Measurements from ENCODE around the gene SURF1. TPM values are rescaled to one million over a fixed set of nuclear protein-coding genes. Genes with fewer than 3 reads are reported as not detected.
"Not testable (repeated sequence)": the region's sequence is repeated elsewhere in the genome, so short reads cannot be mapped to it uniquely, and the experiment has no call there.

Gene SURF1
- total and polyA plus RNA-seq, 7 donors = 27.7 to 127 (median 54.9) TPM

- Histone ChIP-seq H3K36me3 (ENCODE audit: insufficient read depth in 1 of 2, low read depth in 1 of 2) (peaks cover 0 to 15% of the 10 kb centered on the region in 2 donors), H3K27me3 (ENCODE audit: insufficient read depth in 3 of 3, low read length in 2 of 3) (peaks cover 0 to 24% (median 8%) of the 10 kb centered on the region in 3 donors), H3K4me1 (no peaks in the 10 kb centered on the region), H3K4me3 (no peak overlapping the region), H3K27ac (no peak overlapping the region), H3K9me3 (no peaks in the 10 kb centered on the region)
- no peak for ATAC-seq
- DNase-seq = no peak
- intact Hi-C loops (cut with DNase I) = no loop called here
- WGBS, 3 donors = 47 to 55% (median 49%) methylated on average over 9 of the region's 9 CpGs
- TF ChIP-seq CTCF (IDR thresholded peaks at IDR 0.05) = no peak
These were observed 41.6 kb upstream of the SURF1 start for GRCh38 chr9:133397895-133398294.

GRCh38 chr9:133397370-133397769 lies 41.1 kb upstream of the SURF1 start:
- Histone ChIP-seq H3K9me3 (no peaks in the 10 kb centered on the region), H3K27ac (no peak overlapping the region), H3K27me3 (ENCODE audit: insufficient read depth in 3 of 3, low read length in 2 of 3) (peaks cover 0 to 24% (median 8%) of the 10 kb centered on the region in 3 donors), H3K4me1 (no peaks in the 10 kb centered on the region), H3K36me3 (ENCODE audit: insufficient read depth in 1 of 2, low read depth in 1 of 2) (peaks cover 0 to 11% of the 10 kb centered on the region in 2 donors), H3K4me3 (no peak overlapping the region)
- intact Hi-C loops (cut with DNase I) = no loop called here
- ATAC-seq (peak in 1 of 4 donors; percentile 17), DNase-seq (no peak)
- no peak for TF ChIP-seq CTCF (IDR thresholded peaks at IDR 0.05)
- 72 to 77% (median 72%) methylated on average over 6 of the region's 6 CpGs for WGBS, 3 donors

GRCh38 chr9:133396952-133397351 lies 40.7 kb upstream of the SURF1 start:
- peak in 1 of 4 donors; percentile 36 for ATAC-seq
- intact Hi-C loops (cut with DNase I) = no loop called here
- Histone ChIP-seq H3K4me3 (no peak overlapping the region), H3K27me3 (ENCODE audit: insufficient read depth in 3 of 3, low read length in 2 of 3) (peaks cover 0 to 24% (median 8%) of the 10 kb centered on the region in 3 donors), H3K9me3 (no peaks in the 10 kb centered on the region), H3K27ac (no peak overlapping the region), H3K36me3 (ENCODE audit: insufficient read depth in 1 of 2, low read depth in 1 of 2) (peaks cover 0 to 7% of the 10 kb centered on the region in 2 donors), H3K4me1 (no peaks in the 10 kb centered on the region)
- TF ChIP-seq CTCF (IDR thresholded peaks at IDR 0.05) = no peak
- WGBS, 3 donors = 20 to 30% (median 21%) methylated on average over 14 of the region's 14 CpGs
- no peak for DNase-seq

GRCh38 chr9:133394687-133395271 lies 38.5 kb upstream of the SURF1 start:
- WGBS, 3 donors = 35 to 46% (median 39%) methylated on average over 8 of the region's 8 CpGs
- no peak for TF ChIP-seq CTCF (IDR thresholded peaks at IDR 0.05)
- Histone ChIP-seq H3K4me1 (no peaks in the 10 kb centered on the region), H3K4me3 (no peak overlapping the region), H3K9me3 (no peaks in the 10 kb centered on the region), H3K27ac (no peak overlapping the region), H3K36me3 (ENCODE audit: insufficient read depth in 1 of 2, low read depth in 1 of 2) (peaks cover 0 to under 1% of the 10 kb centered on the region in 2 donors), H3K27me3 (ENCODE audit: insufficient read depth in 3 of 3, low read length in 2 of 3) (peaks cover 0 to 31% (median 8%) of the 10 kb centered on the region in 3 donors)
- DNase-seq (no peak), ATAC-seq (no peak)
- intact Hi-C loops (cut with DNase I) = no loop called here

- Histone ChIP-seq H3K27me3 (ENCODE audit: insufficient read depth in 3 of 3, low read length in 2 of 3) (peaks cover 0 to 34% (median 8%) of the 10 kb centered on the region in 3 donors), H3K27ac (no peak overlapping the region), H3K4me3 (no peak overlapping the region), H3K9me3 (no peaks in the 10 kb centered on the region), H3K36me3 (ENCODE audit: insufficient read depth in 1 of 2, low read depth in 1 of 2) (no peaks in the 10 kb centered on the region), H3K4me1 (no peaks in the 10 kb centered on the region)
- ATAC-seq (no peak), DNase-seq (no peak)
- 72 to 96% (median 87%) methylated on average over 3 of the region's 3 CpGs for WGBS, 3 donors
- intact Hi-C loops (cut with DNase I) = no loop called here
- TF ChIP-seq CTCF (IDR thresholded peaks at IDR 0.05) = no peak
These were observed 37.1 kb upstream of the SURF1 start for GRCh38 chr9:133393399-133393798.

GRCh38 chr9:133392308-133392707 lies 36.0 kb upstream of the SURF1 start:
- H3K4me1 ChIP-seq; DNase-seq; ATAC-seq; H3K4me3 ChIP-seq; intact Hi-C loops (cut with DNase I); H3K36me3 ChIP-seq (ENCODE audit: insufficient read depth in 1 of 2, low read depth in 1 of 2); H3K9me3 ChIP-seq; H3K27ac ChIP-seq: not testable (repeated sequence)
- 91 to 97% (median 96%) methylated on average over 3 of the region's 3 CpGs for WGBS, 3 donors
- peaks cover 0 to 34% (median 8%) of the 10 kb centered on the region in 3 donors for H3K27me3 ChIP-seq (ENCODE audit: insufficient read depth in 3 of 3, low read length in 2 of 3)

- DNase-seq; H3K4me1 ChIP-seq; H3K9me3 ChIP-seq; intact Hi-C loops (cut with DNase I); ATAC-seq; H3K4me3 ChIP-seq; H3K36me3 ChIP-seq (ENCODE audit: insufficient read depth in 1 of 2, low read depth in 1 of 2); H3K27ac ChIP-seq: not testable (repeated sequence)
- H3K27me3 ChIP-seq (ENCODE audit: insufficient read depth in 3 of 3, low read length in 2 of 3) = peaks cover 0 to 31% (median 6%) of the 10 kb centered on the region in 3 donors
- 38 to 51% (median 48%) methylated on average over 2 to 3 of the region's 4 CpGs for WGBS, 3 donors
These were observed 35.2 kb upstream of the SURF1 start for GRCh38 chr9:133391449-133391848.

Data from psoas muscle (tissue), 8 donors.